ENCODE data around the gene STXBP4.

Gene STXBP4

DNA sequence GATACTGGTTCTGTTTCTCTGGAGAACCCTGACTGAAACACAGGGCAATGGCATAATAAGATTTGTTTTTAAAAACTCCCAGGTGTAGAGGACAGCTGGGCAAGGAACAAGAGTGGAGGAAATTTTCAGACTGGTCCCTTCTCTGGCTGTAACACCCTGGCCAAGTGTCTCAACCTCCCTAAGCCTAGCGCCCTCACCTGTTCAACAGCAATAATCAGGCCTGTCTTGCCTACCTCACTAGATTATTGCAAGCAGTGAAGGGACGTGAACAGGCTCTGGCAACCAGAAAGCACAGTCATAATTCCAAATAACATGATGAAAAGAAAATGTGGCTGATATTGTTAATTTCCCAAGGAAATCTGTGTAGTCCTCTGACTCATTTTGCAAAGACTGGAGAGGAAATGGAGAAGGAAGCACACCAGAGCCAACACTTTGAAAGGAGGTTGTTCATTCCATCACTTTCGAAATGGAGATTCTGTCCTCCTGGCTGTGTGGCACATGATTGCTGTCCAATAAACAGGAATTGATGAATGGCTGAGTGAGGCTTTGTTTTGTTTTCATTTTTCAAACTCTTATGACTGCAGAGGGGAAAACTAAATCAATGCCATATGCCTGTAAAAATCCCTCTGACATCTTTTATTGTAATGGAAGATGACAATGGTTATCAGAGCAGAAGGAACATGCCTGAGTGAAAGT, 208.7 kb downstream of the STXBP4 start:
- DNase-seq = peak; percentile 43

- peak; percentile 15 for DNase-seq
Measured at GRCh38 chr17:55177855-55178217, 209.3 kb downstream of the STXBP4 start.

GRCh38 chr17:55186937-55187770, 218.6 kb downstream of the STXBP4 start:
- DNase-seq = no peak

DNA sequence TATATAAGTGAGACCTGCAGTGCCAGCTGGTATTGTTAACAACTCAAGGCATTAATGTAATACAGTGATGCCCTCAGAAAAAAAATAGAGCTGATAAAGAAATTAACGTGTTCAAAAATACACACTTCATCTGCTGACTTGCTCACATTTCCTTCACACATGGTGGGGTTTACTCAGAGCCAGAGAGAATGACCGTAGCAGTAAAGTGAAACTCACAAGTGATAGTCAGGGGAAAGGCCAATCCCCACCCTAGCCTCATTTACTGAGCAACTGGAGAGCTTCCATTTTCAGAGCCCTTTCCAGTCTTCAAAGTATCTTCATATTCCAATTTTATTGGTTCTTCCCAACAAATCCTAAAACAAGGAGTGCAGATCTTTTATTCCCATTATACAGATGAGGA, 222.2 kb downstream of the STXBP4 start:
- no peak for DNase-seq

- no peak for DNase-seq
Measured at GRCh38 chr17:55198690-55199370, 230.3 kb downstream of the STXBP4 start.

DNA sequence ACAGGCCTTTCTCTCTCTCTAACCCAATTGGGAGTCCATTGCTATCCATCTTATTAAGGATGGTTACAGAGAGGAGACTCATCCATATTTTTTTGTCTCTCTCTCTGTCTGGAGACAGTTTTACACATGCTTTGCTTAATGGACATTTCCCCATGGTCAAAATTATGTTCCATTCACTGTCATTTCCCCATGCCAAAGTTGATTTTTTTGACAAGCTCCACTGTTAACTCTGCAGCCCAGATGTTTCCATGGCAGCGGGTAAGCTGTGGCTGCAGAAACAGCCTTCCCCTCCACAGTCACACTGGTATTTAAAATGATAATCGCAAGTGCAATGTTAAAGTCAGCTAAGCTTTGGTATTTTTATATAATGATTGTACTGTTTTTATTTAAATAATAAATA, 232.3 kb downstream of the STXBP4 start:
- no peak for DNase-seq

DNA sequence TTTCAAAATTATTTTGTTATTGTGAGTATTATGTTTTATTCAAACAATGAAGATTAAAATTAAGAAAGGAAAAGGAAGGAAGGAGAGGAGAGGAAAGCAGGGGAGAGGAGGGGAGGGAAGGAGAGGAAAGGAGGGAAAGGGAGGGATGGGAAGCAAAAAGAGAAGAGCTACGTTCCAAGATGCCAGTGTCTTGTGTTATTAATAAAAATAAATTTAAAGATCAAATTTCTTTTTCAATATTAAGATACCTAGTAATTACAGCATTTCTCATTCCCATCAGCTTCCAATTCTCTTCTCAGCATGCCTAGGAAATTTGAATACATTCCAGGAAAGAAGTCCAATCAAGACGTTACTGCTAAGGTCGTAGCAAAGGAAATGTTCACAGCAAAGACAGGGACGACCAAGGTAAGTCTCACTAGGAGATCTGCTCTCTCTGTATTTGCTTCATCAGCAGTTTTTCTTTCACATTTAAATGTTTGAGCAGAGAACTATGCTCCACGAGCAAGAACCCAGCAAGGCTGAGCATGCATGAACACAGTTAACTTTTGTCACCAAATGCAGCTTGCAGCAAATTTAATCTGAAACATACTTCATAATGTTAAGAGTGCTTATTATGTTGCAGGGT, 232.9 kb downstream of the STXBP4 start:
- DNase-seq = no peak

GRCh38 chr17:55202896-55203295, 234.3 kb downstream of the STXBP4 start:
- DNase-seq = no peak

- DNase-seq = no peak
Measured at GRCh38 chr17:55208078-55208812, 239.7 kb downstream of the STXBP4 start.

GRCh38 chr17:55210292-55210691, 241.7 kb downstream of the STXBP4 start:
- no peak for DNase-seq

GRCh38 chr17:55212880-55213279, 244.3 kb downstream of the STXBP4 start:
- no peak for DNase-seq

DNA sequence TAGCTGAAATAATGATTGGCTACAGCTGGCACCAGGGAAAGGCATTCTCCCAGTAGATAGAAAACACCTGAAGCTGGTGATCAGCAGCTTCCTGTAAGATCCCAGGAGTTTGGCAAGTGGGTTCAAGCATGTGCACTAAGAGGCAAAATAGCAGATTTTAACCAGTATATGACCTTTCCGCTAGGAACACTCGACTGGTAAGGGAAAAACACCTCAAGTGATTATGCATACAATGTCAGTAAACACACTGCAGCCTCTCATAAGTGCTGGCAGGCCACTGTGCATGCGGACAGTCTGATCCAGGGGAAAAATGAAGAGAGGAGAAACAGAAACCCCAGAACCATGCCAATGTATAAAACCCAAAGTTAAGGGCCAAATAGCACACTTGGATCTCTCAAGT, 247.1 kb downstream of the STXBP4 start:
- DNase-seq = no peak

- DNase-seq = no peak
Measured at GRCh38 chr17:55216888-55217287, 248.3 kb downstream of the STXBP4 start.

DNA sequence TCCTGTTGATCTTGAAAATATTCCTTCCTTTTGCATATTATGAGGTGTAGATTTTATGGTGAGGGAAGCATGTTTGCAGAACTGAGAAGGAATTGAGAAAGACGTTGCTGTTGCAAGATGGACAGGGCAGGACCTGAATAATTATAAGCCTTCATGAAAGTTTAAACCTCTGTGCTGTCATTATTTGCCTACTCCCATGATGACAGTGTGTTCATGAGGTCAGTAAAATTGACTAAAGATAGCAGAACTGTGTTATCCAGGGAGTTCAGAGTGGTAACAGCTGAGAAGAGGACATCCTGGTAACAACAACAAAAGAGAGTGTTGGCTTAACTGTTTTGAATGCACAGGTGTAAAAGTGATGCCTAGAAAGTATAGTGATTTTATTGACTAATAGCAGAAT, 250.9 kb downstream of the STXBP4 start:
- DNase-seq = no peak

- peak; percentile 26 for DNase-seq
Measured at GRCh38 chr17:55219934-55220333, 251.4 kb downstream of the STXBP4 start.

Data from fibroblast of upper back skin (primary cell).